Duodenal mucosa (tissue), 2 donors: Measurements from ENCODE around the gene RNF39.
A peak's percentile ranks its signal among the peaks of the same experiment; 100 is the strongest.

Source experiments
- H3K27ac ChIP-seq: one replicate; pipeline ENCODE4 v1.7.0; 2013; ENCODE audit warnings: low read depth, low read length
- H3K27me3 ChIP-seq, 2 donors: one replicate each; pipeline ENCODE4 v1.7.0; 2013; ENCODE audit warnings: low read length in 2 of 2, control low read depth in 1 of 2; ENCODE audit not compliant: insufficient read depth in 2 of 2, control insufficient read depth in 1 of 2
- H3K36me3 ChIP-seq, 2 donors: one replicate each; pipeline ENCODE4 v1.7.0; 2013; ENCODE audit warnings: low read length in 2 of 2, control low read depth in 1 of 2; ENCODE audit not compliant: insufficient read depth in 2 of 2, control insufficient read depth in 1 of 2
- H3K4me1 ChIP-seq, 2 donors: one replicate each; pipeline ENCODE4 v1.7.0; 2013; ENCODE audit warnings: low read length in 2 of 2, control low read depth in 1 of 2; ENCODE audit not compliant: insufficient read depth in 2 of 2, control insufficient read depth in 1 of 2
- H3K4me3 ChIP-seq, 2 donors: one replicate each; pipeline ENCODE4 v1.7.0; 2013; ENCODE audit warnings: low read length in 2 of 2, low read depth in 1 of 2
- H3K9ac ChIP-seq, 2 donors: one replicate each; pipeline ENCODE4 v1.7.0; 2013; ENCODE audit warnings: low read length in 2 of 2, low read depth in 1 of 2
- H3K9me3 ChIP-seq, 2 donors: one replicate each; pipeline ENCODE4 v1.7.0; 2013; ENCODE audit warnings: low read length in 2 of 2, control low read depth in 1 of 2; ENCODE audit not compliant: control insufficient read depth in 1 of 2

The RNF39 gene

DNA sequence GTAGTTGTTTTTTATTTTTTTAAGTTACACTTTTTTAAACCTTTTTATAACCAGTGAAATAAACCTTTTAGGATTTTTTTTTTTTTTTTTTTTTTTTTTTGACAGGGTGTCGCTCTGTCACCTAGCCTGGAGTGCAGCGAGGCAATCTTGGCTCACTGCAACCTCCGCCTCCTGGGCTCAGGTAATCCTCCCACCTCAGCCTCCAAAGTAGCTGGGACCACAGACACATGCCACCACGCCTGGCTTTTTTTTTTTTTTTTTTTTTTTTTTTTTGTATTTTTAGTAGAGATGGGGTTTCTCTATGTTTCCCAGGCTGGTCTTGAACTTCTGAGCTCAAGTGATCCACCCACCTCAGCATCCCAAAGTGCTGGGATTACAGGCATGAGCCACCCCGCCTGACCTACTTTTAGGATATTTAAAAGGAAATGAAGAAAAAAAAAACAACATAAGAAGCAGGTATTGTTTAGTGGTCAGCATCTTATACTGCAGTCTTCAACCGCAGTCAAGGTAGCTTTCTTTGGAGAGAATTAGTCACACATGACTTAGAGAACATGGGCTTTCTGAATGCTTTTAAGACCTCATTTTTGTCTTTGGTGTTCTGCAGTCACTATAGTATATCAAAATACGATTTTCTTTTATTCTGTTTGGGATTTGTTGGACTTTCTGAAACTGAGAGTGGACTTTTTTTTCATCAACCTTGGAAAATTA is 12.9 kb downstream of the RNF39 start:
- Histone ChIP-seq H3K27me3 (no peaks in the 10 kb centered on the region), H3K27ac (no peak overlapping the region)

GRCh38 chr6:30061858-30062458 is 13.6 kb downstream of the RNF39 start:
- Histone ChIP-seq H3K4me3 (peak overlapping the region; percentile 87 to 97), H3K9me3 (no peaks in the 10 kb centered on the region), H3K27me3 (no peaks in the 10 kb centered on the region), H3K36me3 (peaks cover 3 to 8% of the 10 kb centered on the region in 2 donors), H3K27ac (peak overlapping the region; percentile 88), H3K4me1 (peaks cover 21 to 30% of the 10 kb centered on the region in 2 donors), H3K9ac (peak overlapping the region; percentile 85 to 92)

More for the DNA sequence above, 12.9 kb downstream of the RNF39 start:
- Histone ChIP-seq H3K9ac (peak overlapping the region in 1 of 2 donors; percentile 92), H3K4me1 (peaks cover 21 to 35% of the 10 kb centered on the region in 2 donors), H3K4me3 (peak overlapping the region; percentile 87 to 97), H3K36me3 (peaks cover 3% of the 10 kb centered on the region in 2 donors), H3K9me3 (no peaks in the 10 kb centered on the region)

GRCh38 chr6:30061092-30061857 is 14.3 kb downstream of the RNF39 start, which contains the start of gene POLR1H:
POLR1H (plus strand) TSS chr6:30061265; CDS start chr6:30061525, 260 bp downstream.
- H3K9me3 ChIP-seq = no peaks in the 10 kb centered on the region
- peak within 1 kb of the TSS; percentile 87 to 97 for H3K4me3 ChIP-seq
- H3K27me3 ChIP-seq = no peaks in the 10 kb centered on the region
- H3K27ac ChIP-seq = peak within 1 kb of the TSS; percentile 88
- peaks cover 21 to 30% of the 10 kb centered on the region in 2 donors for H3K4me1 ChIP-seq
- H3K9ac ChIP-seq = peak within 1 kb of the TSS; percentile 85 to 92
- H3K36me3 ChIP-seq = peaks cover 3 to 9% of the 10 kb centered on the region in 2 donors

GRCh38 chr6:30060606-30061091 is 14.9 kb downstream of the RNF39 start:
- Histone ChIP-seq H3K27me3 (no peaks in the 10 kb centered on the region), H3K27ac (peak overlapping the region; percentile 88), H3K4me1 (peaks cover 15 to 25% of the 10 kb centered on the region in 2 donors), H3K9me3 (no peaks in the 10 kb centered on the region), H3K4me3 (peak overlapping the region; percentile 87 to 97), H3K9ac (peak overlapping the region; percentile 85 to 92), H3K36me3 (peaks cover 3 to 9% of the 10 kb centered on the region in 2 donors)

DNA sequence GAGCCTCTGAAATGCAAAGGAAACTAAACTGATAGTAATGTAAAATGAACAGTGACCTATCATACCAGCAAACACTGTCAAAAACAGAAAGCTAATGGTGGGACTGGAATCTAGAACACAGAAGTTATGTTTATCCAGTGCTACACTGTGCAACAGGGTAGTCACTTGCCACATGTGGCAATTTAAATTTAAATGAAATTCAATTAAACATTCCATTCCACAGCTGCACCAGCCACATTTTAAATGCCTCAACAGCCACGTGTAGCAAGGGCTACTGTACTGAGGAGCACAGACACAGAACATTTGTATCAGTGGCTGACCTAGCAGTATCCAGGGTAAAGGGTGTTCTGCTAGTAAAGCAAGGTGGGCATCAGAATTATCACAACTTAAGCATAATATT is 20.1 kb downstream of the RNF39 start:
- Histone ChIP-seq H3K36me3 (peaks cover 0 to 10% of the 10 kb centered on the region in 2 donors), H3K4me1 (peaks cover 9 to 10% of the 10 kb centered on the region in 2 donors), H3K4me3 (no peak overlapping the region), H3K27me3 (no peaks in the 10 kb centered on the region), H3K9me3 (no peaks in the 10 kb centered on the region), H3K27ac (no peak overlapping the region), H3K9ac (no peak overlapping the region)

DNA sequence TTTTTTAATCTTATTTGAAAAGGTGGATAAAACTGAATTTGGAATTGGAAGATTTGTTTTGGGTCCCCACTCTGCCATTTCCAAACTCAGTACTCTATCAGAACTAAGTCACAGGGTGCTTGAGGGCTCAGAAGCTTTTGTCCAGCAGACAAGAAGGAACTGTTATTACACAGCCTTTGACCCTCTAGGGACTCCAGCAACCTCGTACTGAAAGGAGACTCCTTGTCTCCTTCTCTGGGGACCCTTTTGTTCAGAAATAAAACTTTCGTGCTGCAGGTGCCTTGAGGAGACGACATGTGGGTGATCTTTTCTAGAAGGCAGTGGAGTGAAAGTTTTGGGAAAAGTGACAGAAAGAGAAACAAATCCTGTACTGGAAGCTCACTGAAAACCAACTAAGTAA is 21.9 kb downstream of the RNF39 start:
- Histone ChIP-seq H3K9ac (no peak overlapping the region), H3K36me3 (peaks cover 0 to 10% of the 10 kb centered on the region in 2 donors), H3K9me3 (no peaks in the 10 kb centered on the region), H3K27ac (no peak overlapping the region), H3K27me3 (no peaks in the 10 kb centered on the region), H3K4me1 (no peaks in the 10 kb centered on the region), H3K4me3 (no peak overlapping the region)

DNA sequence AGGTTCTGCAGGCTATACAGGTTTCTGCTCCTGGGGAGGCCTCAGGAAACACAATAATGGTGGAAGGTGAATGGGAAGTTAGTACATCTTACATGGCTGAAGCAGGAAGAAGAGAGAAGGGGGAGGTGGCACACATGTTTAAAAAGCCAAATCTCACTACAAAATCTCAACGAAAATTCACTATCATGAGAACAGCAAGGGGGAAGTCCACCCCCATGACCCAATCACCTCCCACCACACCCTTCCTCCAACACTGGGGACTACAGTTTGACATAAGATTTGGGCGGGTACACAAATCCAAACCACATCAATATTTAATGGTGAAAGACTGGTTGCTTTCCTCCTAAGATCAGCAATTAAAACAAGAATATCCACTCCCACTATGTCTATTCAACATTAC is 28.3 kb downstream of the RNF39 start:
- no peak overlapping the region for H3K27ac ChIP-seq
- H3K9ac ChIP-seq = no peak overlapping the region

GRCh38 chr6:30044630-30045029 is 30.9 kb downstream of the RNF39 start:
- Histone ChIP-seq H3K4me1 (no peaks in the 10 kb centered on the region), H3K36me3 (no peaks in the 10 kb centered on the region), H3K27ac (no peak overlapping the region)

More for the DNA sequence above, 28.3 kb downstream of the RNF39 start:
- no peaks in the 10 kb centered on the region for H3K36me3 ChIP-seq
- no peaks in the 10 kb centered on the region for H3K9me3 ChIP-seq
- no peak overlapping the region for H3K4me3 ChIP-seq
- H3K4me1 ChIP-seq = no peaks in the 10 kb centered on the region
- H3K27me3 ChIP-seq = no peaks in the 10 kb centered on the region

DNA sequence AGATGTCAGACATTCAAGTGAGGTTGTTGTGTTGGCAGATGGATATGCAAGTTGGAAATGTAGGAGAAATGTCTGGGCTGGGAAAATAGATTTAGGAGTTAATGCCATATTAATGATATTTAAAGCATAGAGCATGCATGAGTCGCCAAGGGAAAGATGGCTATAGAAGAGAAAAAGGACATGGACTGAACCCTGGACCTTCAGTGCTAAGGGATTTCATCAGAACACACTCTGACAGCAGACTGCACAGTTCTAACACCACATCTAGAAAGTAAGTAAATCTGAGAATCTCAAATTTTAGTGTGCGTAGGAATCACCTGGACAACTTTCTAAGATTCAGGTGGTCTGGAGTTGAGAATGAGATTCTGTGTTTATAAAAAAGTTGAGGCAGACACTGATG is 31.8 kb downstream of the RNF39 start:
- no peak overlapping the region for H3K27ac ChIP-seq
- H3K36me3 ChIP-seq = no peaks in the 10 kb centered on the region
- H3K4me3 ChIP-seq = no peak overlapping the region
- no peaks in the 10 kb centered on the region for H3K27me3 ChIP-seq
- H3K4me1 ChIP-seq = no peaks in the 10 kb centered on the region
- H3K9ac ChIP-seq = no peak overlapping the region
- no peaks in the 10 kb centered on the region for H3K9me3 ChIP-seq

More at GRCh38 chr6:30044630-30045029, 30.9 kb downstream of the RNF39 start:
- Histone ChIP-seq H3K9me3 (no peaks in the 10 kb centered on the region), H3K9ac (no peak overlapping the region), H3K27me3 (no peaks in the 10 kb centered on the region), H3K4me3 (no peak overlapping the region)

GRCh38 chr6:30042914-30043313 is 32.7 kb downstream of the RNF39 start:
- Histone ChIP-seq H3K4me3 (no peak overlapping the region), H3K27me3 (no peaks in the 10 kb centered on the region), H3K4me1 (no peaks in the 10 kb centered on the region), H3K9ac (no peak overlapping the region), H3K27ac (no peak overlapping the region), H3K9me3 (no peaks in the 10 kb centered on the region), H3K36me3 (no peaks in the 10 kb centered on the region)
